DMS53 treated with DMSO at 0.1 percent for 48 hours (cell line): ENCODE measurements around the gene ITGB2.

Experiments
- DNase-seq: peaks from one replicate; lab custom pipeline; 2025; ENCODE audit not compliant: unreplicated experiment; lab: John Stamatoyannopoulos, UW

Gene ITGB2

DNA sequence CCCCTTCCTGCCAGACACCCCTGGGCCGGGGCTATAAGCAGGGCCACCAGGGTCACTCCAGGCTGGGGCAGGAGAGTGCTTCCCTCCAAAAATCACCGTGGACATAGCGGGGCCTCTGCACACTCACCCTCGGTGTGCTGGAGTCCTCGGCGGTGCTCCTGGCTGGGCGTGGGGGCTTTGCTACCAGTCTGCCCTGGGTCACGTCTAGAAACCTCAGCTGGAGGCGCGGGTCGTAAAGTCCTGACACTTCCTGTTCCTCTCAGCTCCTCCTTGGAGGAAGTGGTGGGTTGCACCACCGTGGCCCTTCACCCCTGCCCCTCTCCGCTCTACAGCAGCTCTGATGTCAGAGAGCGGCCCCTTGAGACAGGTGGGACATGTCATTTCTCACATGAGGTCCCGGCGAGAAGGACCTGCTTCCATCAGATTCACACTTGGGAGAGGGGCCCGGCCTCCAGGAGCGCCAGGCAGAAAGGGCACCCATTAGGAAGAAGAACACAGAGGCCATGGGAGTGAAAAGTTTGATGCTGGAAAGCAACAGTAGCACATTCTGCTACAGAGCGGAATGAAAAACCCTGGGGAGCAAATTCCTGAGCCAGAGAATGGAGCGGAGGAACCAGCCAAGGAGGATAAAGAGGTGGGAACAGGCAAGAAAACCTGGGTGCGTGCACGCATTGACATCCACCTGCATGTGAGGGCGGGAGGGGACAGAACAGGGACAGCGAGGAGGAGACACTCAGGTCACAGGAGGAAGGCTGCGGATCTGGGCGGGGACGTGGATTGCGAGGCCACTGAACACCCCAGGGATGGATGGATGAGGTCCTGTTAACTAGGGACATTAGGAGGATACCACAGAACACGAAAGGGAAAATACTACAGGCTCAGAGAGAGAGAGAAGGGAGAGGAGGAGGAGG is at the start of gene ITGB2:
TSS of gene ITGB2 (minus strand) at position 206 of the 911 bp plus-strand sequence. CDS start 10,117 bp downstream, outside the sequence.
- DNase-seq = no peak

DNA sequence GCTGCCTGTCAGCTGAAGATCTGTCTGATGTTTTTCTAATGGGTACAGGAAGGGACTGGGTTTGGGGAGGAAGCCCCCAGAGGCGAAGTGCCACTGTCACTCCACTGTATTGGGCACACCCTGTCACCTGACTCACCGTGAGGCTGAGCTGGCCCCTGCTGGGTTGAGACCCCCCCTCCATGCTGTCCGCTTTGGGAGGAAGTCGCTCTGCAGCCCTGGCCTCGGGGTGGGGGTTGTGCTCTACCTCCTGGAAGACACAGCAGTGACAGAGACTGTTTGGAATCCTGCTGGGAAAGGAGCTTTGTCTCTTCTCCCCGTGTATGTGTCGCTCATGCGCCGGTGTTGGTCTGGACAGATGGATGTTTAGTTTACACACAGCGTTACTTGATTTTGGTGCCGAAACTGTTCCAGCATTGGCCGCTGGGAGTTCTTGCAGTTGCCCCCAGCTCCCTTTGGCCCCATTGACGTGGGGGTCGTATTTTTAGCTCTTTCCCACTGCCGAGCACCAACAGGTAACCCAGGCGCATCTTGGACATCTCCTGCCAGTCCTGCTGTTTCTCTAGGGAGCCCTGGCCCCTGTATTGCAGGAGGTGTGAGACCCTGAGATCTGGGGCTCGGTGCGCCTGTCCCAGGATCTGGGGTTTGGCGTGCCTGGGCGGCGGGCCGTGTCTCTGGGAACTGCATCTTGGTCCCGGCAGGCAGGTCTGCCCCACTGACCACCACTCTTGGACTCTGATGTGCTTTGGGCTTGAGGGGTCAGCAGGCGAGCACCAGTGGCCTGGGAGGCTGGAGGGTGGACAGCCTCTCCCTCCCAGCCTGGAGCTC is 49.4 kb upstream of the ITGB2 start:
- no peak for DNase-seq

DNA sequence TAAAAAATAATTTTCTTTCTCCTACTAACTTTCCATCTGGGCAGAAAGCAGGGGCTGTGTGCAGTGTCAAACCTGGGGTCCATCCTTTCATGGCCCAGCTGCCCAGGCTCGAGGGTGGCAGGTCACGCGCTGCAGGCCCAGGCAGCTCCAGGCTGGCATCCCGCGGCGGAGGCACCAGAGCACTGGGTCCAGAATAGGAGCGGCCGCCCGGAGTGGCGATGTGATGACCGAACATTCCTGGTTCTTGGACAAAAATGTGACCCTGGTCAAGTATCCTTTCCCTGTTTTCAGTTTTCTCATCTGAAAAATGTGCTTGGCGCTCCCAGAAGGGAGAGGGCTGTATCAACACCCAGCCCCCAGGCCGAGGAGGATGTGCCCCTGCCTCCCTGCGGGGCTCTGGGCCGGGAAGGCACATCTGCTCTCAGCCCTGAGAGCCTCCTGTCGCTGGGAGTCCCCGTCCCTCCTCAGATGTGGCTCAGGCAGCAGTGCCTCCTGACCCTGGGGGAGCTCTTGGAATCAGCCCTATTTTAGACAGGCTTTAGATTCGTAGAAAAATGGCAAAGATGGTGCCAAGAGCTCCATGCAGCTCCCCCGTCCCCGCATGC is 48.5 kb upstream of the ITGB2 start:
- DNase-seq = no peak

DNA sequence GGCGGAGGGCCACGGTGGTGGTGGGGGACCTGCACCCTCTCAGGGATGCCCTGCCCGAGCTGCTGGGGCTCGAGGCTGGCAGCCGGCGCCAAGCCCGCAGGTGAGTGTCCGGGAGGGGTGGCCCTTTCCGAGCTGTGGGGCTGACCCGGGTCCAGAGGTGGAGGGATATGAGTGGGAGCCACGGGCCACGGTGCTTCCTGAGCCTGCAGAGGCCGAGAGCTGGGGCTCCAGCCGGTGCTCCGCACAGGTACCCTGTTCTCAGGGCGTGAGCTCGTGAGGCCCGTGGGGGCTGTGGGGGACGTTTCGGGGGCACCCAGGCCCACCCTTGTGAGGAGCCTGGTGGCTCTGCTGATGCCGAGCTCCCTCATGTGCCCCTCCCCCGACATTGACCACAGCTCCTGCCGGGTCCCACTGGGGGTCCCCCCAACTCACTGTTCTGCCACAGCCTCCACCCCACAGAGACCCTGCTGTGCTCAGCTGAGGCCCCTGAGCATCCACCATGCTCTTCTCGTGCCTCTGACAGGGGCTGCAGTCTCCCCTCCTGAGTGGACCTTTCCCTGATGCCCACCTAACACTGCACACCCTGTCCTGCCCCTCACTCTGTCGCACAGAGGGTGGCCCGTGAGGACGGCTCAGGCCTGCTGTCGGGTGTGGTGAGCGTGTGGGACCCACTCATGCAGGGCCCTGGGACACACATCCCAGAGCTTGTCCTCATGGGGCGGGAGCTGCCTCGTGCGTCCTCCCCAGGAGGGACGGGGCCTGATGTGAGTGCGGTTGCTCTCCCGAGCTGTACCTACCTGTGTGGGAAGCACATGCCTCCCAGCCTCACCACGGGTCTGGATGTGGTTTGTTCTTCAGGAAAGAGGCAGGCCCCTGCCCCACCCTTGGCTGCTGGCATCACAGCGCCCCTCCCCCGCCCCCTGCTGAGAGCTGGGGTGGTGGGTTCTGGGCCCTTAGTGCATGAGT is 46.7 kb upstream of the ITGB2 start:
- DNase-seq = no peak

DNA sequence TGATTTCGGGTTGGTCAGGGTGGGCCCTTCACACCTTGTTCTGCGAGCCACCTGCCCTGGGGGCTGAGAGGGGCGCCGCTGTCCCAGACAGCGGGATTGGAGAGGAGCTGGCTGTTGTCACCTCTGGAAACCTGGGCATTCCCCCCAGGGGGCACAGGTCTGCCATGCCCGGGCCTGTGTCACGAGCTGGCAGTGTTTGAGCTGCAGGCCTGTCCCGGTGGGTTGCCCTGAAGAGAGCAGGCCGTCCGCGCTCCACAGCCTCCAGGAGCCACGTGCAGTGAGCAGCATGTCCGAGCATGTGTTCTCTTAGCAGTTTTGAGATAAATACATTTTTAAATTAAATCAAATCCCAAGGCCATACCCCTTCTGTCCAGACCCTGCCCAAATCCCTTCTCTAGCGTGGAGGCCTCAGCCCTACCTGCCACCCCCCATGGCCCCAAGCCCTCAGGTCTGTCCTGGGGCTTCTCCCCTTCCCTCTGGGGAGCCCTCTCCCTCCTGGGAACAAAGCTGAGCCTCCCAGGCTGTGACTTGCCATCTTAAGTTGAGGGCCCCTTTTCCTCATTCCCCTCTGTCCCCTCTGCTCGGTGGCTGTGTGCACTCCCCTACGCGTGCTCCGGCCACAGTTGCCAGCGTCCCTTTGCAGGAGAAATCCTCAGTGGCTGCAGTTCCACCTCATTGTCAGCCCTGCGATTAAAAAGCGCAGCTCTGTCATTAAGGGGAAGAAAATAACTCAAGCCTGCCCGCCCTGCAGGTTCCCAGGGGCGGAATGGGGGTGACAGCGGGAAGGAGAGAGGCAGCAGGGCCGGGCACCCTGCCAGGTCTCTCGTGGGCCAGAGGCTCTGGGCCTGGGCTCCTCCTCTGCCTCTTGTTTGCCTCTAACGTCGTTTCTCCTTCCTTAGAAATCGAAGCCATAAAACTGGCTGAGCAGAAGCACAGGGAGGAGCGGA is 45.7 kb upstream of the ITGB2 start:
- no peak for DNase-seq

DNA sequence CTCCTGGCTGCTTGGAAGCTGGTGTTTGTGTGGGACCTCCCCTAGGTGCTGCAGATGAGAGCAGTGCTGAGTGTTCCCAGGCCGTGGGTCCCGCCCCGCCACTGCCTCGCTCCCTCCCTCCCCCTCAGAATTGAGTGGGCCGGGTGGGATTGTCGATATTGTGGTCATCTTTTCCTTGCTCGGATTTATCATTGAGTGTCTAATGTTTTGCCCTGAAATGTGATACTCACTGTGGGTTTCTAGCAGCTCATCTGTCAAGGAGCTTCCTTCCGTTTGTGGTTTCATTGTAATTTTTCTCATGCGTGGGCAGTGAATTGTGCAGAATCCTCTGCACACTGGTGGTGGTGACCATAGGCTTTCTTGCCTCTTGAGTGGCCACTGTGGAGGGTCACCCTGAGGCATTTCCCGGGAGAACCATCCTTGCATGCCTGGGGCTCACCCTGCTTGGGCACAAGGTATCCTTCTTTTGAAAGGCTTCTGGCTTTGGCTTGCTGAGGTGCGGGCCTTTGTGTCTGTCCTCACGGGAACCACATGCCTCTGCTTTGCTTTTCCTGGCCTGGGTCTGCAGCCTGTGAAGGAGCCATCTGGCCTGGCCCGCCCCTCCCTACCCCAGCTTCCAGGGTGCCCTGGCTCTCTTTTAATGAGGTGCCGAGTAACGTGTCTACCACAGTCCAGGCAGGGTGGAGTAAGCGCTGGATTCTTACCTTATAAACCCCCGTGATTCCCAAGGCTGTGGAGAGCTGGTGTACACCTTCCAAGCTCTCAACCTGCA is 44.7 kb upstream of the ITGB2 start:
- no peak for DNase-seq

DNA sequence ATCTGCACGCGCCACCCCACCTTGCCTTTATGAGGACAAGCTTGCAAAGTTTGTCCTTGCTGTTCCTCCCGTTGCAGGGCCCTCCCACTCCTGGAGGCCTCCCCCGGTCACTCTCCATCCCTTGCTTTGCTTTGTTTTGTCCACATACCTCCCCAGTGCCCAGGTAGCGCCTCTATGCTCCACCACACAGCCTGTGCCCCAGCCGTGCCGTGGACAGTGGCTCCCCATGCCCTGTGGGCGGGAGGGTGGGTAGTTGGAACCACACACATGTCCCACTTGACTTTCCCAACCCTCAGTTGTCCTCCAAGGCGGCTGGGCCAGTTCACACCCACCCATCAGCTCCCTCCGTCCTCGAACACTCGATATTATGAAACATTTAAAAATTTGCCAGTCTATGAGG is 43.7 kb upstream of the ITGB2 start:
- no peak for DNase-seq

DNA sequence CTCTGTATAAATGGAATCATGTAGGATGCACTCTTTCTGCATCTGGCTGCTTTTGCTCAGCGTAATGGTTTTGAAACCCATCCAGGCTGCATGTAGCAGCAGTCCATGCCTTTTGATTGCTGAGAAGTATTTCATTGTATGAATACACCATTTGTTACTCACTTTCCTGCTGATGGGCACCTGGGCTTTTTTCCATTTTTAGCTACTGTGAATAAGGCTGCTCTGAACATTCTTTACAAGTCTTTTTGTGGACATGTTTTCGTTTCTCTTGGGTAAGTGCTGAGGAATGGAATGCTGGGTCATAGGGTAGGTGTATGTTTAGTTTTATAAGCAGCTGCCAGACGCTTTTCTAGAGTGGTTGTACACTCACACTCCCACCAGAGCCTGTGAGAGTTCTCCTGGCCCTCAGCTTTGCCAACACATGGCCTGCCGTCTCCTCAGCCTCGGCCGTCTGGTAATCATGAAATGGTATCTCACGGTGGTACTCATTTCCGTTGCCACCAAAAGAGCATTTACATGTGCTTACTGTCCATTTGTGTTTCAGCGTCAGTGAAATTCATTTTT is 41.8 kb upstream of the ITGB2 start:
- DNase-seq = no peak

DNA sequence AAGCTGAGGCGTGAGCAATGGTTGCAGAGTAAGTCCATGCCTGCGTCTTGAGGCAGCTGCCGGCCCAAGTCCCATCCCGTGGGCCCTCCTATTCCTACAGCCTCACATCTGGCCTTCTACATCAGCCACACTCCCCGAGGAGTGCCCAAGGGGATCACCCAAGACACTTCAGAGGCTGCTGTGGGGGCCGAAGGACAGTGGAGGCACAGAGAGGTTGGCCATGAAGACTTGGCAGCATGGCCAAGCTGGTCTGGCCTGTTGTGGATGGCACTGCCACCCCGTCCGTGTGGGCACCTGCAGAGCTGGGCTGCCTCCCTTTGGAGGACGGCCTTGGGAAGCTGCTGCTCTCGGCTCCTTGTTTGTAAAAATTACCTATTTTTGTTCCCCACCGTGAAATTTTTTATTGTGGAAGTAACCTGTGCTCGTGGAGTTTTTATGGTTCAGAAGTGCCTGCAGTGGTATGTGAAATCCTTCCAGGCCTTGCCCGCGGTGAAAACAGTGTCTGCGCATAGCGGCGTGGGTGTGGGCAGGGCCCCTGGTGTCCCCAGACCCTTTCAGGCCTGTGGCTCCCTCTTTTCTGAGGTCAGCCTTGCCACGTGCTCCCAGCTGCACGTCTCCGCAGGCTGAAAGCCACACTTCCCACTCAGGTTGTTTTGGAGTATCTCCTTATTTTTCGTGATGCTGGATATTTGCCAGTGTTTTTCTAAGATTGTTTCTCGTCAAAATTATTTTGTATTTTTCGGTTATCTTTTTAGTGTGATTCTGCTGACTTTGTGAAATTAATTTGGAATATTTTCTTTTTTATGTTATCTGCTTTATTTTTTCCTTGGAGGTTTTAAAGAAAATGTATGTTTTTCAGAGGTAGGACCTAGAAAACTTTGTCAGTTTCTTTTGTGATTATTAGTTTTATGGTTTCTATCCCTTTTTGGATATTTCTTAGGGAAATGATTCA is 39.7 kb upstream of the ITGB2 start:
- no peak for DNase-seq

DNA sequence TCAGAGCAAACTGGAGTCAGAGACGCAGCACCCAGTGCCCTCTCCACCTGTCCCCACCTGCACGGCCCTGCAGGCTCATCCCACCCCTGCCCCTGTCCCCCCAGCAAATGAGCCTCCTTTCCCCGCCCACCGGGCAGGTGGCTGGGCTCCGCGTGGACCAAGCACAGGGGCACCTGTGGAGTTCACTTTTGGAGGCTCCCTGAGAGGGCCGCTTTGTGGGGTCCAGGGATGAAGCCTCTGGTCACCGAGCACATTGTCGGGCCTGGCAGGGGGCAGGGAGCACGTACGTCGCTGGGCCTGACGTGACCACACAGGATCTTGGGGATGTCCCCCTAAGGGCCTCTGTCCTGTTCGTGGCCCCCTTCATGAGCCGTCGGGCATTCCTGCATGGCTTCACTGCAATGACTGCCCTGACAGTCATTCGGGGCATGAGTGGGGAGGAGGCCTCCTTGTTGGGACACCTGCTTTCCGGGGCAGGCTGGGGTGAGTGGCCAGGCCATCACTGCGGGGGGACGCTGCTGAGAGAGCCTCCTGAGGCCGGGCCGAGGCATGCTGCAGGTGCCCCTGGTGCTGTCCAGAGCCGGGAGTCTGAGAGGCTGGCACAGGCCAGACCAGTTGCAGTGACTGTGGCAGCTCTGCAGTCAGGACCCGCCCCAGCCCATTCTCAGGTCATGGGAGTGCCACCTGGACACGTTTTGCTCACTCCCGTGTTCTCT is 38.8 kb upstream of the ITGB2 start:
- DNase-seq = no peak

DNA sequence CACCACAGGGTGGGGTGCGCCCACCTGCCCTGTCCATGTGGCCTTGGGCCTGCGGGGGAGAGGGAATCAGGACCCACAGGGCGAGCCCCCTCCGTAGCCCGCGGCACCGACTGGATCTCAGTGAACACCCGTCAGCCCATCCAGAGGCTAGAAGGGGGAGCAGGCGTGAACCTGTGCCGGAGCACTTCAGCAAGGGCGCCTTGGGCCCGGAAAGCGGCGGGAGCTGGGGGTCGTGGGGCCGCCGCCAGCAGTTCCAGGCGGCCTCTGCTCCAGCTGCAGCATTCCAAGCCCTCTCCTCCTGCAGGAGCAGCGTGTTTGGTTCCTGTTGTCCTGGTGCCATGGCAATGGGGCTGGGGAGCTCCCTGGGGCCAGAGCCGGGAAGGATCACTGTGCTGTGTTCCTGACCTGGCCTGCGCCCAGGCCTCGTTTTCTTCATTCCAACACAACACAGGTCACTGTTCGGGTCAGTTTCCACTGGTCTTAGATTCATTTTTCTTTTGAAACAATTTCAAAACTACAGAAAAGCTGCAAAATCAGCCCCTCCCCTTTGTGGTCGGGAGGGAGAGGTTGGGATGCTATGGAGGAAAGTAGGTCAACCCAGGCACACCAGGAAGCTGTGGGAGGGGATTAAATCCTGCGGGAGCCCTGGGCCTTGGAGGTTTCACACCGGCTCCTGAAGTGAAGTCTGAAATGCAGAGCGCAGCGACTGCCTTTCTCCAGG is 37.9 kb upstream of the ITGB2 start:
- DNase-seq = no peak

DNA sequence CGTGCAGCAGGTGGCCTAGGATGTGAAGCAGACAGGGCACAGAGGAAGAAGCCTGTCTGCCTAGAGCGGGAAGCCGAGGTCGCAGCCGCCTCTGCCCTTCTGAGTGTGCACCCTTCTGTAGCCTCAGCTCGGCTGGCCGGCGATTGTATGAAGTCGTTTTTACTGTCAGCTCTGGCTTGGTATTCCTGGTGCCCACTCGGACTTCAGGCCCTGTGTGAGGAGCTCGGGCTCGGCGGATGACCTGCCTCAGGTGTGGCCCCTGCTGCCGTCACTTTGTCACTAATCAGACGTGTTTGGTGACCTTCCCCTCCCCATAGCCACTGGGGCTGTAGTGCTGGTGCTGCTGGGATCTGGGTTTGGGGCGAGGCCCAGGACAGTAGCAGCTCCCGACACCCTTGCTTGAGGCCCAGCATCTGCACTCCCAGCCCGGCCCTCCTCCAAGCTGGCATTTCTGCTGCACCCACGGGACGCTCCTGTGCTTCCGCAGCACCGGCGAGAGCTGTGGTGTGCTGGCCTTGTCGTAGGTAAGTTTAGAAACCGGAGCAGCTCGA is 37.3 kb upstream of the ITGB2 start:
- DNase-seq = no peak

DNA sequence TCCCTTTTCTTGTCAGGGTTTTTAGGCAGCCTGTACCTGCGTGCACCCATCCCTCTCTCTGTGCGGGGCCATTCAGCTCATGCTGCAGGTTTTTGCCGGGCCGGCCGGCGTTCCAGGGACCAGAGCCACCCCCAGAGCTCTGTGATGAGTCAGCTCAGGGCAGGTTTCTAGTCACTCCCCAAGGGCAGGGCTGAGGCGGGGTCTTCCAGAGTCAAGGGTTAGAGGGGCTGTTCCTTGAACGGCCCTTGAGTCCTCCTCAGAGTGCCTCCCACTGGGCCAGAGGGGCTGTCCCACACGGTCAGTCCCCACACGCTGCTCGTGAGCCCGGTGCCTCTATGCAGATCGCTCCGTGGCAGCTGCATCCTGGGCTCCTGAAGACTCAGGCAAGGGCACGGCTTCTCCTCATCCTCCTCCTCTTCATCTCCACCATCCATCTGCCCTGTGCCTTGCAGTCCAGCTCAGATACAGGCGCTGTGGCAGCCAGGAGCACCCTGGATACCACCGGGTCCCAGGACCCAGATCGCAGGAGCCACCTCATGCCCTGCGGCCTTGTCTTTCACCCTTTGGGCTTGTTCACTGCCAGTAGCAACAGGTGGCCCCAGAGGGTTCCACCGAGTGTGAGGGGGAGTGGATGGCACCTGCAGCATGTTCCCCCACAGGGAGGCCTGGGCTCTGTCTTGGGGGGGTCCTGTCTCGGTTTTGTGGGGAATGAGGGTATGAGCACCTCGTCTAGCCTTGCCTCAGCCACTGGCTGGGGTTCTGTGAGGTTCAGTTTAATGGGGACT is 36.5 kb upstream of the ITGB2 start:
- DNase-seq = no peak

DNA sequence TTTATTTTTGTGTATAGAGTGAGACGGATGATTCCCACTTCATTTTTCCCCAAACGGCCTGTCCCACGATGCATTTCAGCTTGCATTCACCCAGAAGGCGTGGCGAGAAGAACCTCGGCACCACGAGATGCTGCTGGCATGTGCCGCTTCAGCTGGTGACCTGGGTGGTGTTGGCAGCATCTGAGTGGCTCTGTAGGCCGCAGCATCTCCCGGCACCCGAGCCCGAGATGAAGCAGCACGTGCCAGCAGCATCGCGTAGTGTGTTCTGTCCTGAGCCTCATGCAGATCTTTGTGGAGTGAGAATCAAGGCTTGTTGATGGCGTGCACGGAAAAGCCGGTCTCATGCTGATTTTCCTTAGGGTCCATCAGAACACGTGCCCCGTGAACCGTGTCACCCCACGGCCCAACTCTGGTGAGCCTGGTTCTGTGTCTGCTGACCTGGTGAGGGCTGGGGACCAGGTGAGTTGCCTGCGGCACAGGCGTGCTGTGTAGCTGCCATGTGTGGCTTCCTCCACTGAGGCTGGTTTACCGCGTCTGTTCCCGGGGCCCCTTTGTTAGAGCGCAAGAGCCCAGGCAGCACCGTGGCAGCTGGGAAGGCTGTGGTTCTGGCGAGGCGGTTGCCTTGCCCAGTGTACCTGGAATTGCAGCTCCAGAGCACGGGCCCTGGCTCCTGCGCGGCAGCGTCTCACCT is 35.8 kb upstream of the ITGB2 start:
- no peak for DNase-seq
